COLO829 (cell line): ENCODE data around the gene NUDT21.

ENCODE experiments used
- DNase-seq: peaks from one replicate; pipeline ENCODE4 v3.0.0; 2012; ENCODE audit warnings: low spot score

The NUDT21 gene

DNA sequence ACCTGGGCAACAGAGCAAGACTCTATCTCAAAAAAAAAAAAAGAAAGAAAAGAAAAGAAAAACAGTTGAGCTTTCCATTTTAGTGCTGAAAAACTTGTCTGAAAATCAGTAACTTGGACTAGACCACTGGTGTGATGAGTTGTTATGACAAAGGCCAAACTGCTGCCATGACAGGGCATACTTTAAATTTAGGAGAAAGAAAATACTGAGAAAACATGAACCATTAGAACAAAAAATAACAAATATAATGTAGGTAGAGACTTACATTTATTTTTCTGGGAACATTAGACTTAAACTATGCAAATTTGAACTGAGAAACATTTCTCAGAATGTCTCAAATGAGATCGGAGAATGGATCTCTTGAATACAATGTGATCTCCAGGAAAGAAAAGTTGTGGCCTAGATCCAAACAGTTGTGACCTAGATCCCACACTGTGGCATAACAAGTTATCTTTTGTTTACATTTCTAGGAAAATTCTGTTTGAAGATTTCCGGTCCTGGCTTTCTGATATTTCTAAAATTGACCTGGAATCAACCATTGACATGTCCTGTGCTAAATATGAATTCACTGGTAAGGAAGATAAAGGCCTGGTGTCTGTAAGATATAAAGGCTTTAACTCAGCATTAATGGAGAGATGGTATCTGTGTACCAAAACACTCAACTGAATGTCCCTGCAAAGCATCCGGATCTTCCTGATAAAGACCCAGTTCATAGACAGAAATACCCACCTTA is 11.1 kb upstream of the NUDT21 start:
- DNase-seq: no peak

DNA sequence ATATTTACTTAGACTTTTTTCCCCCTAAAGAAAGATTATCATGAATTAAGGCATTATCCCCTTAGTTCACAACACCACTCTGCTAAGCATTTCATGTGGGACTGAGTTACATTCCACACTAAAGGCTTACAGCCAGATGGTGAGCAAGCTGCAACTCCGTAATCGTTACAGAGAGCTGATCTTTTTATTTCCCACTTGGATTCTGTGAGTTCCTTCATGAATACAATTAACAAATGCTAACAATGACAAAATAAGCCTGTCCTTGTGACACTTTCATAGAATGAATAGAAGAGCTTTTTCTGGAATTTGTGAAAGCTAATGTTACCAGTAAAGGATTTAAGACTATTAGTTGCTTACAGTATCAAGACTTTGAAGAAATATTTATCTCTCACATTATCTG is 9.0 kb upstream of the NUDT21 start:
- DNase-seq: no peak

DNA sequence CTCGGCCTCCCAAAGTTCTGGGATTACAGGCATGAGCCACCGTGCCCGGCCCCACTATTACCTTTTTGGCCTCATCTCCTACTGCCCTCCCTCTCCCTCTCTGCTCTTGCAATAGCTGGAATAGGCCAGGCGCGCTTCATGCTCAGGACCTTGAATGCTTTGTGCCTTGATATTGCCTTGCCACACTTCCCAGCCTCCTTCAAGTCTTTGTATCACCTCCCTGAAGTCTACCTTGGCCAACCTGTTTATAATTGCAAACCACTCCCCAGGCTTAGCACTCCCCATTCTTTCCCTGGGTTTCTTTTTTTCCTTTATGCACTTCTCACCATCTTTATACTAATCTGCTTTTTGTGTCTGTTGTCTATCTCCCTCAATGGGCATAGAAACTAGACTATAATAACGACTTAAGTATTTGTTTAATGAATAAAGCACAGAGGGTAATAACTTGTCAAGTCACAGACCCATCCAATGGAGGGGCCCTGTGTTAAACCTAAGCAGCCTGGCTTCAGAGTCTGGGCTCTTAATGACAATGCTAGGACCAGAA is 6.9 kb upstream of the NUDT21 start:
- DNase-seq: no peak

DNA sequence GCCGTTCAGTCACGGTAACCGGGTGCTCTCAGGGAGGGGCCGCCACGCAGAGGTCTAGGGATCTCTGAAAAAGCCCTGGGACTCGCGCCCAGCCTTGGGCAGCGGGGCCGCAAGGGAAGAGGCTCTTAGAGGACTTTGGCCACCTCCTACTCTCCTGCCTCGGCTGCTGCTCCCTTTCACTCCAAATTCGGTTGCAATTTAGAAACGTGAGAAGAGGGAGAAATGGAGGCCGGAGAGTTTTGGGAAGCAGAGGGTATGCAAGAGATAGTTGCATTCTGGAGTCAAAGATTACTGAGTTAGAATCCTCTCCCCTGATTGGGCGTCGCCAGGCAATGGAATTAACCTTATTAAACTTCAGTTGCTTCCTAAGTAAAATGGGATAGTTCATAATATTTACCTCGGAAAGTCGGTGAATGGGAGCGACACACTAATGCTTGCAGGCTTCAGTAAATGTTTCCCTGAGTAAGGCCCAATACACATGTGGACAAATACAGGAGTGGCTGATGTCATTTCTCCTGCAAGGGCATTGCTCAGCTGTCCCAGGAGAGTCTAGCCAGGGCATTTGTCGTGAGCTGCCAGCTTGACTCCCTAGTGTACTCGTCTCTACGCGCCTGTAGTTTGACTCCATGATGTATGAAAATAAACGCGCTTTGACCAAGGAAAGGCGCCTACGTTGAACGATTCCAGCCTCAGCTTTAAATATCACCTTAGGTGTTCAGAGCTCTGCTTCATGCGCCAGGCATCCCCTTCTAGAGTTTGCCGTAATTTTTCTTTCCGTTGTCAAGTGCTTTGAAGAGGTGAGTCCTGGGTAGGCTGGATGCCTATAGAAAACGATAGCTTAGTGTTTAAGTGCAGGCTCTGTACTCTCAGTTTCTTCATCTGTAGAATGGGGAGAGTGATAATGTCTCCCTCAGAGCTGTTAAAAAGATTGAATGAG is 889 bp upstream of the NUDT21 start:
- peak; percentile 14 for DNase-seq

DNA sequence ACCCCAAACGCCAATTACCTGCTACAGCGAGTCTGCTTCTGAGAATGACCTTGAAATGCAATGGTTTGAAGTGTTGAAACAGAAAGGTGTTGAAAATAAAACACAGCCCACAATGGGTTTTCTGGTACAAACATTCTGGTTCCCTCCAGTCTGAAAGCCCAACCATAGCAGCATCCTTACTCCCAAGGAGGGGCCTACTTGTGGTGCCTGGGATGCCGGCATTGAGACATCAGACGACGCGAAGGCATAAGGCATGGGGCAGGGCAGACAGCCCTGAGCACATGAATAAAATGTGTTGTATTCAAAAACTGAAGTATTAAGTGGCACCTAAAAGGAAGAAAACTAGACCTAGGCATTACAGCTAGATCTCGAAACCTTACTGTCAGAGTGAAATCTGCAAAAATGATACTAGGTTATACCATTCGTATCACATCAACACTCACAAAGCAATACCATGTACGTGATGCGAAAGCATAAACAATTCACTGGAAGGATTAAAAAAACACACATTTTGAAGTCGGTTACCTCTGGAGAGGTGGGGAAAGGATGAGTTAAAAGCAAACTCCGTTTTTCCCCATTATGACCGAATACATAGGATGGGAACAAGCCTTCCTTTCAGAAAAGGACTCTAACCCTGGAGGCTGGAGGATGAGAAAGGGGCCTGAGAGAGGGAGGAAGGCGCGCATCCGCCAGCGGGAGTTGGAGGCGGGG is 702 bp downstream of the NUDT21 start:
- no peak for DNase-seq

DNA sequence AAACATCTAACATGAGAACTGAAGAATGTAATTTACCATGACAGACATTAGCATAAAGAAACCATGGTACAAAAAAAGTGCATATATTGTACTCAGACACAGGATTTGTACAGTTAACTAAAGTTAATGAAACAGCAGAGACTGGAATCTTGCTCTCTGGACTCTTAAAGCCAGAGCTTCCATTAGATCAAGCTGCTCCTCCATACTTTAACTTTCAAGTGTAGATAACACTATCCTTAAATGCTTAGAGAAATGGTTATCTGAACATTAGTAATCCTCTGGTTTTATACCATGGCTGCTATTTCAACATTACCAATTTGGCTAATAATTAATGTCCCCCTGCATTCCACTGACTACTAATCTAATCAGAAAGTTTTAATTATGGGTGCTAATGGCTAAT is 3.1 kb downstream of the NUDT21 start:
- DNase-seq: no peak

DNA sequence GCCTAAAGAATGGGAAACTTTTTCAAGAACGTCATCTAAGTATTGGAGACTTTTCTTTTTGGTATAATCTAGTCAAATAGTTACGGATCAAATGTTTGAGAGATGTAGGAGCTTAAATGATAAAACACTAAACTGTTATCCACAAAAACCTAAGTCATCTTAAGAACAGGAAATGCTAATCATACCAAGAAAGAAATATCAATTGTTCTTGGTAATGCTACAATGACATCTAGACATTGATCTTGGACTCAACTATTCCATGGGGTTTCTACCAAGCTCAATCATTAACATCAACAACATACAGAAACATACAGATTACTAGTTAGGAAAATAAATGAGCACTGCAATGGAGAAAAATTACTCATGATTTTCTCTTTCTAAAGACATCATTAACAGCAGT is 3.8 kb downstream of the NUDT21 start:
- DNase-seq: no peak

DNA sequence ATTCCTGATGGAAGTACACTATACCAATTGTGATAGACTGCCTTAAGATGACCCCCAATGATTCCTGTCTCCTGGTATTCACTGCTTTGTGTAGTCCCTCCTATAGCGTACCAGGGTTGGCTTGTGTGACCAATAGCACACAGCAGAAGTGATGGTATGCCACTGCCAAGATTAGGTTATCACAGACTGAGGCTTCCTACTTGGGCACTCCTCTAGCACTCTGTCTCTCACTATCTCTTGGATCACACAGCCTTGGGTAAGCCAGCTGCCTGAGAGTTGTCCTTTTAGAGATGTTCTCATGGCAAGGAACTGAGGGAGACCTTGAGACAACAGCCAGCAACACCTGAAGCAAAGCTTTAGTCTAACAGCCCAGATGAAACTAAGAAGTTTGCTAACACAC is 13.1 kb downstream of the NUDT21 start:
- DNase-seq: no peak

DNA sequence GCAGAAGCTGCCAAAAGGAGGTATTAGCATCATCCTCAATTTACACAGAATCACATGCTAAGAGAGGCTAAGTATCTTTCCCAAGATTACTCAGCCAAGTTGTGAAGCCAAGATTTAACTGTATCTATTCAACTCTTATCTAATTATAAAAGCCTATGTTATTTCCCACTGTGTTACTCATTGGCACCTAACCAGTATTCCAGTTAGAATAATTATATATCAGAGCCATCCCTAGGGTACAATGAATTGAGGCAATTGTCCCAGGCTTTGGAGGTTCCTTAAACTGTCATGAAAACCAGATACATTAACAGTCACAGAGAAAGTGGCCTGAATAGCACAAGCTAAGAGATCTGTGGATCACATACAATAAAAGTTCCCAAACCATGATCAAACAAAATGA is 14.9 kb downstream of the NUDT21 start:
- DNase-seq: no peak

DNA sequence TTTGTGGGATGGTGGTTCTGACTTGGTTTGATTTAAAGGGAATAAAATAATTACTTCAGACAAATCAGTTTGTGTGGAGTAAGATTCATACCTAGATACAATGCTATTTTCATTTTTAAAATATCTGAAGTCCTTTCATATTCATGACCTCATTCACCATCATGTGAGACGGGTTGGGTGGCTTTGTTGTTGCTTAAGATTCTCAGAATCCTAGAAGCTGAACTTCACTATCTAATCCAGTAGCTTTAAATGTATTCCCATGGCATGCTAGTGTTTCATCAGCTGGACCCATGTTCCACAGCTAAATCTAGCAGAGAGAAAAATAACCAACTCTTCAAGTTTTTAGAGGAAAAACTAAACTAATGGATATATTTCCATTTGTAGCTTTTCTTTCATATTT is 23.0 kb downstream of the NUDT21 start:
- no peak for DNase-seq

DNA sequence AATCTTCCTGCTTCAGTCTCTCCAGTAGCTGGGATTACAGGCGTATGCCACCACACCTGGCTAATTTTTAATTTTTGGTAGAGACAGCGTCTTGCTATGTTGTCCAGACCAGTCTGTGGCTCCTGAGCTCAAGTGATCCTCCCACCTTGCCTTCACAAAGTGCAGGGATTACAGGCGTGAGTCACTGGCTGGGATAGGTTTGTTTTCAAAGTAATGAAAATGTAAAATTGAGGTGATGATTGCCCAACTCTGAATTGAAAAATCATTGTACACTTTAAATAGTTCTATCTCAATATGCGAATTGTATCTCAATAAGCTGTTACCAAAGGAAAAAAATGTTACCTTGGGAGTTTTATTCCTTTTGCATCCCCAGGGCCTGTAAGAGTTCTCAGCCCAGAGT is 24.5 kb downstream of the NUDT21 start:
- DNase-seq: no peak

DNA sequence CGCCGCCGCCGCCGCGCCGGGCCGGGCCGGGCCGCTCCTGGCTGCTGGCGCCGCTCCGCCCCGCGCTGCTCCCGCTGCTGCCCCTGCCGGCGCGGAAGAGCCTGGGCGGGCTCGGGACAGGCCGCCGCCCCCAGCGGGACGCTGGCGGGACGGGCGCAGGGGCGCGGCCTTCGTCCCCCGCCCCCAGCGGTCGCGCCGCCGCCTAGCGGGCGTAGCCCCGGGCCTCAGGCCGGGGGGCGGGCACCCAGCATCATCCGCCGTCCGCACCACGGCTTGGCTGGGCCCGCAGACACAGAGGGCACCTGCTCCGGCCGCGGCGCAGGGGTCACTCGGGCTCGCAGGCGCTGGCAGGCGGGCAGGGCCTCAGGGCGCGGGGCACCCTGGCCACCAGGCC is 25.7 kb downstream of the NUDT21 start, which contains the start of gene AMFR:
Gene AMFR, minus strand, starts transcription at position 107 of the 394 bp plus-strand sequence. CDS start 218 bp downstream, outside the sequence.
- peak; percentile 33 for DNase-seq

DNA sequence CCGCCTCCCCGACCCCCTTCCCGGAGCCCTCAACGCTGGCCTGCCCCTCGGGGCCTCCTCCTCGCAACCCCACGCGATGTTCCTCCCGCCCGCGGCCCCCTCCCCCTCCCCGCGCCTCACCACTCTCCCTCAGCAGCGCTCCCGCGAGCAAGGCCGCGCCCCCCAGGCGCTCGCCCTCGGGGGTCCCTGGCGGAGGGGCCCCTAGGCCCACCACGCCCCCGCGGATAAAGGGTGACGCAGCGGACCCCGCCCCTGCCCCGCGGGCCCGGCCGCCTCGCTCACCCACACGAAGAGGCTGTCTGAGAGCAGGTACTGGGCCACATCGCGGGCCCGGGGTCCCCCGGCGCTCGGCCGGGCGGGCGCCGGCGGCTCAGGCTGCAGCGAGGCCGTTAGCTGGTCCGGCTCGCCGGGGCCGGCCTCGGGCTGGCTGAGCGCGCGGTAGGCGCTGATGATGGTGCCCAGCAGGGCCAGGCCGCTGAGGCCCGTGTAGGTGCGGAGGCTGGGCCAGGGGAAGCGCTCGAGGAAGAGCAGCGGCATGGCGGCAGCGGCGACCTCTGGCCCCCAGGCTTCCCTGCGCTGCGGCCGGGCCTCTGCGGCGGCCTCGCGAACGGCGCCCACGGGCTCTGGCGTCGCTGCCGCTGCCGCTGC is 26.2 kb downstream of the NUDT21 start:
- no peak for DNase-seq

DNA sequence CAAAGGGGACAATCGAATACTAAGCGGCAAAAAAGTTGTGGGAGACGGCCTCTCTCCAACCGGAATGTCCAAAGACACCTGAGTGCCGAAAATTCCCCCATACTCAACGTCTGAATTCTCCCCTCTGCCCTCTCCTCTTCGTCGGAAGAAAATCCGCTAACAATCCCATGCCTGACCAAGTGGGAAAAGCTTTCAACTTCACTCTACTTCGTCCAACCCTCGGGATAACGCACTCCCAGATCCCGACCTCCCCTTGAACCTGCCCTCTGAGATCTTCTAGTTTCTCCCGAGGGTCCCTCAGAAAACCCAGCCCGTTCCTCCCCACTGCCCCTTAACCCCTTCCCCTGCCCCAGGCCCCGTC is 26.7 kb downstream of the NUDT21 start:
- DNase-seq: no peak

DNA sequence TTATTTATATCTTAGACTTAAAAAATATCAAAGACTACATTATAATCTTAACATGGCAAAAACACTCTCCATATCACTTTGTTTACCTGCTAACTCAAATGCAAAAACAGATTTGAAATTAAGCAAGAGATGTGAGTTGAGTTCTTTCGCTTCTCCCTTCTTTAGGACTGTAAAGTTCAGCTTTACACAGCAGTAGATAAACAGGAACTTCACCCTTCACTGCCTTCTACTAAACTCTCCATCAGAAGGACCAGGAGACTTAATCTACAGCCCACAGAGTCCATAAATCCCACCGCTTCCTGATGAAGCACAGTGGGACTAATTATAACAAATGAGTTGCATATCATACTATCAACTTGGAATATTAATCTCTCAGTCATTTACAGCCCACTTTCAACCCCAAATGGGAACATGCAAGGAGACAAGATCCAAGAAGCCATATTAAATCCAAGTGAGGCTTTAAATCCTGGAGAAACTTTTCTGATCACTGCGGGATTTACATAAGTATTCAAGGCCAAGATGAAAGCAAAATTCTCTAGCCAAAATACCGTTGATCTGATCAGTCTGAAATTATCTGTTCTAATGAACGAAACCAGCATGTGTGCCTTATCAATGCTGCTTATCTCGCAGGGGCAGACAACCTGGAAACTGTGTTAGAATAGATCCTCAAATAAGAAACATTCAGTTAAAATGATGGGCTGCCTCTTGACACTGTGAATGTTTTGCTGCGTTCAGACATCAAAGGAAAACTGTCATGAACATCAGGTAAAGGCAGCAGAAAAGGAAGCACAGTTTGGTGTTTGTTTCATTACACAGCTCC is 27.3 kb downstream of the NUDT21 start:
- no peak for DNase-seq

DNA sequence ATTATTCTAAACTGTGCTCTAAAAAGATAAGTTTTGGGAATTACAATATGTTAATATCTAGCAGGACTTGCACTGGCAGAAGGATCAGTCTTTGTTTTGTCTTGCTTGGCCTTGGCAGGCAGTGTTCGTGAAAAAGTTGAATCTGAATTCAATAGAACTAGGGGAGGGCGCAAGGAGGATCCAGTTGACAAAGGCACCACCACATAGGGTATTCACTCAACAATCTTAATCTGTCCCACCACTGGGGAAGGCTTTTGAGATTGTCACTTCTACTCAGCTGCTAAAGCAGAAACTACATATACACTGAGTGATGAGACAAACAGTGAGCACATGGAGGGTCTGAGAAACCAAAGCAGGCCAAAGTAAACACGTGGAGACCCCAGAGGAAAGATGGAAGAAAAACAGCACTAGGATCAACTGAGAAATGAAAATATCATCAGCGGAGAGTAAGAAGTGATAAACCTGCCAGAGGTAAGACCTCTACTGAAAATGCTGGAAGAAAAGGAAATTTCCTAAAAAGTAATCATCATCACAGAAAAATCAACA is 28.2 kb downstream of the NUDT21 start:
- no peak for DNase-seq

DNA sequence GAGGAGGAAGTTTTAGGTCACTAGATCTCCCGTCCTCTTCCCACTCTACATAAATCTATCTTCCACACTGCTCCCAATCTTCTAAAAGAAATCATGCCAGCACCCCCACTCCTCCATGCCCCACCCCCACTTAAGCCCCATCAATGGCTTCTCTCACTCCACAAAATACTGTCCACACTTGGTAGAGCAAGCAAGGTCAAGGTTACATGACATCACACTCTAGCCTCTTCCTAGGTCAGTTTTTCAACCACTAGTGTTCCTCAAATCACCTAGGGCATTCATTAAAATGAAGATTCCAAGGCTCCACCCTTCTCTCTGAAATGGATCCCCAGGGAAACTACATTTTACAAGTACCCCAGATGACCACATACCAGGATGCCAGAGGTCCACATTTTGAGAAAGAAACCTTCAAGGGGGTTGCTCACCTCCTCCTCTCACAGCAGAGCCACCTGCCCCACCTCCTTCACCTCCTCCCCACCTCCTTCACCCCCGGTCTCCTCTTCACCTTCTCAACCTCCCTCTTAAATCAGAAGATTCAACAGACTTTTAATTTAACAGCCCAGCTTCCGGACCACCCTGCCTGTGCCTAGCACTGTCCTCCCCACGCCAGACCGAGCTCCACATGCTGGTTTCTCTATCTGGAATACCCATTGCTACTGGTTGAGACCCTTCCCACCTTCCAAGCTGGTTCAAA is 29.0 kb downstream of the NUDT21 start:
- no peak for DNase-seq

DNA sequence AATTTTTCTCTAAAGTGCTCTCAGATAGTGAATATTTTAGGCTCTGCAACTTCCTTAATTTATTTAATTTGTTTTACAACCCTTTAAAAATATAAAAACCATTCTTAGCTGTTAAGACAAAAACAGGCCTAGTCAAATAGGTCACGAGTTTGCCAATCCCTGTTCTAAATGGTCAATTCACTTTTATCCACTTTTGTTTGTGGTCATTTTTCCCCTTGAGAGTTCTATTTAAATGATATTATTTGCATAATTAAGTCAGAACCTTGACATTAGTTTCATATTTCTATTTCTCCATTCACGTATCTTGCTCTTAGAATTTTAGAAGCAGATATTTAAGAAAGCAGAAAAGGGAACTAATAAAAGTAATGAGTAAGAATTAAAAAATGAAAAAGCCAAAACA is 29.8 kb downstream of the NUDT21 start:
- DNase-seq: no peak

DNA sequence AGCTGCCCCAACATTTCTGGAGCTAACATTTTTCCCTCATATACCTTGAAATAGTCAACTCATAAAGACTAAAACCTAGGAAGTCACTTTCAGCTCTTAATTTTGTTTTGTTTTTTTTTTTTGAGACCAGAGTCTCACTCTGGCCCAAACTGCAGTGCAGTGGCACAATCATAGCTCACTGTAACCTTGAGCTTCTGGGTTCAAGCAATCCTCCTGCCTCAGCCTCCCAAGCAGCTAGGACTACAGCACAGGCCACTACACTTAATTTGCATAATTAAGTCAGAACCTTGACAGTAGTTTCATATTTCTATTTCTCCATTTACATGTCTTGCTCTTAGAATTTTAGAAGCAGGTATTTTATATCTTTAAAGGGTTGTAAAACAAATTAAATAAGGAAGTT is 30.5 kb downstream of the NUDT21 start:
- no peak for DNase-seq
